Activated naive CD4-positive, alpha-beta T cell treated with anti-CD3 and anti-CD28 coated beads, Interleukin-2, amount 50 U/mL, for 16 hours (primary cell): ENCODE measurements around the gene EIF4H.

Source experiments
- DNase-seq: peaks from one replicate; pipeline ENCODE4 v3.0.0-alpha.2; 2020

EIF4H gene

DNA sequence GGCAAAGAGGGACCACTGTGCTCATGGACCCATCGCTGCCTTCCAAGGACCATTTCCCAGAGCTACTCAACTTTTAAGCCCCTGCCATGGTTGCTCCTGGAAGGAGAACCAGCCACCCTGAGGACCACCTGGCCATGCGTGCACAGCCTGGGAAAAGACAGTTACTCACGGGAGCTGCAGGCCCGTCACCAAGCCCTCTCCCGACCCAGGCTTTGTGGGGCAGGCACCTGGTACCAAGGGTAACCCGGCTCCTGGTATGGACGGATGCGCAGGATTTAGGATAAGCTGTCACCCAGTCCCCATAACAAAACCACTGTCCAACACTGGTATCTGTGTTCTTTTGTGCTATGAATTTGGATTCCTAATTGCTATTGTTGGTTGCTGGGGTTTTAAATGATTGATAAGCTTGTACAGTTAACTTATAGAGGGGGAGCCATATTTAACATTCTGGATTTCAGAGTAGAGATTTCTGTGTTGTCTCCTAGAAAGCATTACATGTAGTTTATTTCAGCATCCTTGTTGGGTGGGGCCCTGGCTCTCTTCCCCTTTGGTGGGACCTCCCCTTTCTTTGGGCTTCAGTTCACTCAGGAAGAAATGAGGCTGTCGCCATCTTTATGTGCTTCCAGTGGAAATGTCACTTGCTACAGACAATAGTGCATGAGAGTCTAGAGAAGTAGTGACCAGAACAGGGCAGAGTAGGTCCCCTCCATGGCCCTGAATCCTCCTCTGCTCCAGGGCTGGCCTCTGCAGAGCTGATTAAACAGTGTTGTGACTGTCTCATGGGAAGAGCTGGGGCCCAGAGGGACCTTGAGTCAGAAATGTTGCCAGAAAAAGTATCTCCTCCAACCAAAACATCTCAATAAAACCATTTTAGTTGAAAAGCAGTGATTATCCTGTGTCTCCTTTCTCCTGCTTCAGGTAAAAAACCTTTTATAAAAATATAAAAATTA, 55.1 kb downstream of the EIF4H start:
- DNase-seq = no peak

DNA sequence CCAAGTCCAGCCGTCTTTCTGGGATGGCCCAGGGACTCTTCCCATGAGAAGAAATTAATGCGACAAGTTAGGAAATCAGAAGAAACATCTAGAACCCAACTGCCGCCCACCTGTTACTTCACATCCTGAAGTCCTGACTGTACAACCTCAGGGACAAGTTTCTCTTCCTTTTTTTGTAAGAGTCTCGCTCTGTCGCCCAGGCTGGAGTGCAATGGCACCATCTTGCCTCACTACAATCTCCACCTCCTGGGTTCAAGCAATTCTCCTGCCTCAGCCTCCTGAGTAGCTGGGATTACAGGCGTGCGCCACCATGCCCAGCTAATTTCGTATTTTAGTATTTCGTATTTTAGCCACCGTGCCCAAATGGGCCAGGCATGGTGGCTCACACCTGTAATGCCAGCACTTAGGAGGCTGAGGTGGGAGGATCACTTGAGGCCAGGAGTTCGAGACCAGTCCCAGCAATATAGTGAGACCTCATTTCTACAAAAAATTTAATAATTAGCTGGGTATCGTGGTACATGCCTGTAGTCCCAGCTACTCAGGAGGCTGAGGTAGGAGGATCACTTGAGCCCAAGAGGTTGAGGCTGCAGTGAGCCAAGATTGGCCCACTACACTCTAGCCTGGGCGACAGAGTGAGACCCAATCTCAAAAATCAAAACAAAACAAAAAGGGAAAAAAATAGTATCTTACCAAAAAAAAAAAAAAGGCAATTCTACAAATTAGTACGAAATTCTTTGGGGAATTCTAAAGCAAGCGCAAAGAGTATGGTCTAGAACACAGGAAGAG, 56.5 kb downstream of the EIF4H start:
- no peak for DNase-seq

DNA sequence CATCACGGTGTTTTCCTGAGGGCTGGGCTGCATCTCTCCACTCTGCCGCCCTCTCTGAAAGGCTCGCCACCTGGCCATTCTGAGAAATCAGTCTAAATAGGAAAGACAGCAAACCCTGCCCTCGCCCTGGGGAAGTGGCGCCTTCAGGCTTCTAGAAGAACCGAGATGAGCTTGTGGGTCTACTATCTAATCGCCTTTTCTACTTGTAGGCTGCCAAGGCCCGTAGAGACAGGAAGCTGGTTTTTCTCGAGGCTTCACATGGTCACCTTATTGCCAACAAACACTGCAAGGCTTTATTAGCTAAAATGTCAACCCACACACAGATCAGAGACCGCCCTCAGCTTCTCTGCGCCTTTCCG, 57.1 kb downstream of the EIF4H start:
- no peak for DNase-seq

DNA sequence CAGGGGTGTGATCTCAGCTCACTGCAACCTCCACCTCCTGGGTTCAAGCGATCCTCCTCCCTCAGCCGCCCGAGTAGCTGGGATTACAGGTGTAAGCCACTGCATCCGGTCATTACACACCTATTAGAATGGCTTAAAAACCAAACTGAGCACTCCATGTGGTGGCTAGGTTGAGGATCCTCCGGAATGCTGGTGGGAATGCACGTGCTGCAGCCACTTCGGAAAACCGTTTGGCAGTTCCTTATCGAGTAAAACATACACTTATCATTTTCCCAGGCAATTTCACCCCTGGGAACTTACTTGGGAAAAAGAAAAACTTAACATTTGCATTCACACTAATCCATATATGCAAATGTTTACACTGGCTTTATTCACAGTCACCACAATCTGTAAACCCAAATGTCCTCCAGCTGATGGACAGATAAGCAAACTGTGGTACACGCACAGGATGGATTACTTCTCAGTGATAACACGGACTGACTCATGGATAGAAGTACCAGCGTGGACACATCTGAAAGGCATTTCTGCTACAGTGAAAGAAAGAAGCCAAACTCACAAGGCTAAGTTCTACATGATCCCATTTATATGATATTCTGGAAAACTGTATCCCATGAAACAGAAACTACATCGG, 59.6 kb downstream of the EIF4H start:
- no peak for DNase-seq

DNA sequence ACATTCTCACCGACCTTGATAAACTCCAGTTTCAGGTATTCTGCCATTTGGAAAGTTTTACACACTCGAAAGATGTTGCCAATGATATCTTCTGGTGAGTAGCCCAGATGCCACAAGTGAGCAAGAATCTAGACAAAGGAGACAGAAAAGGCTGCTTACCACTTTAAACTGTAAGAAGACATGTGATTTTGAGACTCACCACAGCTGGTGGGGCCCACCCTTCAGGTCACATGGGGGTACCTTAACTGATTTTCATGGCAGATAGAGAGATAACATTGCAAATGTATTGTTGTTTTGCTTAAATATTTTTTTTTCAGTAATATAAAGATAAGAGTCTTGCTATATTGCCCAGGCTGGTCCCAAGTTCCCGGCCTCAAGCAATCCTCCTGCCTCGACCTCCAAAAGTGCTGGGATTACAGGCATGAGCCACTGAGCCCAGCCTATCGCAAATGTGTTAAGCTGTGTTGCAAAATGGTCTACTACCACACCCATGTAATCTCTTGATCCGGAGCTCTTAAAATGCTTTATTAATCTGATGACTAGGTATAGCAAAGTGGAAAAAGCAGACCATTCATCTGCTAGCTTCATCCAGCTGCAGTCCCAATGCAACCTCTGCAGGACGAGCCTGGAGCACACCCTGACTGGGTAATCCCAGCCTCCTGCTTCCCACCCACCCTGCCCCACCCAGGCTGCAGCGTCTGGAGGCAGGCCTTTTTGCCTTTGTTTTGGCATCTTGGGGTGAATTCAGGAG, 61.5 kb downstream of the EIF4H start:
- no peak for DNase-seq

DNA sequence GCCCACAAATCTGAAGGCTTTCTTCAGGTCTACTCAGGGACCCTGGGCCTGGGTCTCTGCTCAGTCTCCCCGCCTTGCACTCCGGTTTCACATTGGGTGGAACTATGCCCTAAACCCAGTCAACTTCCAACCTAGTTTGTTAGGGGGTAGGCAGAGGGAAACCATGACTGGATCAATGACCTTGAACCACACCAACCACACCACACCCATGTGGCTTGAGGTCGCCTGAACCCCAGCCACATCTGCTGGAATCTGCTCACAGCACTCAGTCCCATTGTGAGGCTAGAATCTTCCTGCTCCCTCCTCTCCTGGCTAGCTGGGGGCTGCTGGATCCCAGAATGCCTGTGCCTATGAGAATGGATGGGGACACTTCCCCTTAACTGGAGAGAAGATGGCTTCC, 62.1 kb downstream of the EIF4H start:
- no peak for DNase-seq

DNA sequence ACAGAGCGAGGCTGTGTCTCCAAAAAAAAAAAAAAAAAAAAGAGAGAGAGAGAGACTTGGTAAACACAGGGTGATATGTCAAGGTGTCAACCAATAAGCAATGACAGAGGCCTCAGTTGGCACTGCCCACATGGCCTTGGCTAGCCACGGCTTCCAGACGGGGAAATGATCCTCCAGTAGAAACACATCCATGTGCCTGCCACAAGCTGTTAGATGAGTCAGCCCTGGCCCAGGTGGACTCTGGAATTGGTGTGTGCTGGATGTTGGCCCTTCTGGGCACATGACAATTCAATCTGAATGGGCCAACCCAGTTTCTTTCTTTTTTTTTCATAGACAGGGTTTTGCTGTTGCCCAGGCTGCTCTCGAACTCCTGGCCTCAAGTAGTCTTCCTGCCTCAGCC, 66.3 kb downstream of the EIF4H start:
- no peak for DNase-seq

DNA sequence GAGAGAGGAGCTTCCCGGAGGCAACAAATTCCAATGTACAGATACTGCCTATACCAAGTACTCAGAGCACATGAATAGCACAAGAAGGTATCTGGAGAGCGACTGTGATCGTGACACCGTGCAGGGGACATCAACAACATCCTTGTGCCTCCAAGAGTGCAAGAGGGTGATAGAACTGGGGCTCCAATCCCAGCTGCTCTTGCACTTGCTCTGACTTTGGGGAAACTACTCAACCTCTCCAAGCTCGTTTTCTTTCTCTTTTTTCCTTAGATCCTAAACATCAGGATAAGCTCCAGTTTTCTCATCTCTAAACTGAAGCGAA, 67.9 kb downstream of the EIF4H start:
- no peak for DNase-seq

DNA sequence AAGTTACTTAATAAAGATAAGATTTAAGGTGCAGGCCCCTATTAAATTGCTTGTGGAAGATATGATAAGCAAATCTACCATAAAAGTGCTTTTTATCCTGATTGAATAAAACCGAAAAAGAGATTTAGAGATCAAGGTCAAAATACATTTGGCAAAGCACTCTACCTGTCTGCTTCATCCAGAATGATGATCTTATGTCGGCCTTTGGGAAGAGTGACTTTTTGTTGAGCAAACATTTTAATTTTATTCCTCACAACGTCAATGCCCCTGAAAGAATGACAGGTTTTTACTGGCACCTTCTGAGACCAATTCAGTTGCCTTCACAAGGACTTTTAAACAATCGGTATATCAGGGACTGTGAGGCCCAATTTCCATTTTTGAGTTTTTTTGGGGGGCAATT, 72.3 kb downstream of the EIF4H start:
- DNase-seq = no peak
